ENCODE results near the gene COBL. TPM values are rescaled to one million over a fixed set of nuclear protein-coding genes. Genes with fewer than 3 reads are reported as not detected.

The COBL gene
- total and polyA plus RNA-seq, 10 of the 15 experiments (the other 5 are each of a cell fraction or from before 2014, with no cell fraction given), result 0.21 TPM; not detected in 9

DNA sequence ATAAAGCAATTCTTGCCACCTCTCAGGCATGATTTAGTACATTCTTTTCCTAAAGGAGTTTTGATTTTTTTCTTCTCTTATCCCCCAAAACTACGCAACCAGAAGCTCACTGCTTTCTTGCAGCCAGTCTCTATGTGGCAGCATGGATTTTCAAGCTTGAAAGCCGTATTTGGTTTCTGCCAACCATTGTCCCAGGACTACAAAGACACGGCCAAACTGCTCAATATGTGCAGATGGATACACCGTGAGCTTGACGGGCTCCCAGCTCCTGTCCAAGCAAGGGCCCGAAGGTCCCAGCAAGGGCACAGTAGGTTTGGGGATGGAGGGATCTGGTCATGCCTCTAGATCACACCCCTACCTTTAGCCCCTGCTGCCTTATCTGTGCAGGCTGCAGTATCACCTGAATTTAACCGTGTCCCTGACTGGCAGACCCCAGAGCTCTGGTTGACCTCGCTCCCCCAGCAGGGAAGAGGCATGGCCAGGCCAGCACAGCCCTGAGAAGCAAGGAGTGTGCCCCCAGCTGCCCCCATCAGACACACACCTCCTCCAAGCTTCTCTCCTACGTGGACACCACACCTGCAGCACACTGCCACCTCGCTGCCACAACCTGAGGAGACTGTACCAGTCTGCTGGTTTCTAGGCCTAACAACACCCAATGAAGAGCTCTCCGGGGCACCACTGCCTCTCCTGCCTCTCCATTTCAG is 86.8 kb downstream of the COBL start (continued):
- TF ChIP-seq, protein P1, sequence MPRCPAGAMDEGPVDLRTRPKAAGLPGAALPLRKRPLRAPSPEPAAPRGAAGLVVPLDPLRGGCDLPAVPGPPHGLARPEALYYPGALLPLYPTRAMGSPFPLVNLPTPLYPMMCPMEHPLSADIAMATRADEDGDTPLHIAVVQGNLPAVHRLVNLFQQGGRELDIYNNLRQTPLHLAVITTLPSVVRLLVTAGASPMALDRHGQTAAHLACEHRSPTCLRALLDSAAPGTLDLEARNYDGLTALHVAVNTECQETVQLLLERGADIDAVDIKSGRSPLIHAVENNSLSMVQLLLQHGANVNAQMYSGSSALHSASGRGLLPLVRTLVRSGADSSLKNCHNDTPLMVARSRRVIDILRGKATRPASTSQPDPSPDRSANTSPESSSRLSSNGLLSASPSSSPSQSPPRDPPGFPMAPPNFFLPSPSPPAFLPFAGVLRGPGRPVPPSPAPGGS (IDR thresholded peaks at IDR 0.05; ENCODE audit: borderline replicate concordance, insufficient read depth, low read depth, low read length, poor library complexity, severe bottlenecking), result no peak
- no peak for TF ChIP-seq CREB1 (IDR thresholded peaks at IDR 0.05; ENCODE audit: low read depth)

DNA sequence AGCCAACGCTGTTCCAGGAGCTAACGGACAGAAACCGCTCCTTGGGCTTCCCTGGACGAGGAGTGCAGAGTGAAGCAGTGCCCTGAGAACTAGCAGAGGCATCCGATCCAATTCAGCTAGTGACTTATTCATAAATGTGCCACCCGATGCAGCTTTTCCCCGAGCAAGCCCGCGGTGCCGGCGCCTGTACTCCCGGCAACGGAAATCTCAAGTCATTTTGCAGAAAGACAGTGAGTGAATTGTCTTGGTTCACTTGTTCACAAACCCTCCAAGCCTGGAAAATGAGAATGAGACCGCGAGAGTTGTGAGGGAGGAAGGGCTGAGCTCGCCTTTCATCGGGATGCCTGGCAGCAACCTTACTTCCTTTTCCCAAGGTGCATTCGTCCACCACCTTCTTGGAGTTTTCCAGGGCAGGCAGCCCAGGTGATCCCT is 87.5 kb downstream of the COBL start:
- no TSS peak for BruUV-seq (replicated peaks)
- Histone ChIP-seq H3K4me2 (ENCODE audit: control insufficient read depth, insufficient read depth) (no peak overlapping the region), H3K9me3 (replicated peaks; ENCODE audit: control insufficient read depth, insufficient read depth, low read length) (no peaks in the 10 kb centered on the region), H3K79me2 (ENCODE audit: control insufficient read depth, insufficient read depth, low read length) (no peaks in the 10 kb centered on the region), H2AFZ (ENCODE audit: control insufficient read depth, low read depth, low read length) (no peak overlapping the region), H3K4me3 (no peak overlapping the region), H3K9ac (ENCODE audit: control insufficient read depth, insufficient read depth, low read length) (no peak overlapping the region), H3K27me3 (replicated peaks in 1 of 2; ENCODE audit: control insufficient read depth in 2 of 2, insufficient read depth in 2 of 2, low read length in 1 of 2) (no peaks in the 10 kb centered on the region; a peak in 1 of 4 replicates), H3K4me1 (ENCODE audit: control insufficient read depth, insufficient read depth, low read length) (no peaks in the 10 kb centered on the region), H4K20me1 (ENCODE audit: control insufficient read depth, insufficient read depth) (no peaks in the 10 kb centered on the region; the same call in 1 of the 2 replicates), H3K36me3 (ENCODE audit: control insufficient read depth in 2 of 2, insufficient read depth in 2 of 2, low read length in 1 of 2) (no peaks in the 10 kb centered on the region), H3K27ac (ENCODE audit: control insufficient read depth, insufficient read depth) (no peak overlapping the region)
- ChIA-PET RAD21 (ENCODE audit: unreplicated experiment) (no interaction called here), POLR2A (no interaction called here), SMC1A (ENCODE audit: uncharacterized antibody, unreplicated experiment) (interaction anchor here (1.5 kb wide), 1 partner anchor 66 kb away, joined by 3 read pairs; no protein-coding TSS in a partner anchor), CTCF (interaction anchor here (1.4 to 1.7 kb wide), 2 partner anchors 13 to 69 kb away, joined by 5 to 6 read pairs; no protein-coding TSS in a partner anchor)
- FAIRE-seq (no peak), DNase-seq (ENCODE audit: low read depth, low spot score) (no peak), ATAC-seq (no peak)
- intact Hi-C loops (cut with micrococcal nuclease; ENCODE audit: unreplicated experiment) (no loop called here), in situ Hi-C loops (cut with MboI) (no loop called here)
- no peak for TF ChIP-seq RAD21 (IDR thresholded peaks at IDR 0.05; ENCODE audit: insufficient read depth, low read depth, low read length)
- TF ChIP-seq MTA2 (IDR thresholded peaks at IDR 0.05; ENCODE audit: low read depth), result no peak
- no peak for TF ChIP-seq NBN (IDR thresholded peaks at IDR 0.05)
- TF ChIP-seq E4F1 (IDR thresholded peaks at IDR 0.05; ENCODE audit: borderline replicate concordance, partially characterized antibody), result no peak
- WGBS (ENCODE audit: insufficient coverage, insufficient replicate concordance, low lambda C conversion rate, missing lambda C conversion rate), result 52% methylated on average over 18 of the region's 18 CpGs

Data from GM12878 (cell line).